Spleen (tissue), 11 donors: Measurements from ENCODE around the gene NOTCH1. TPM values are rescaled to one million over a fixed set of nuclear protein-coding genes. Genes with fewer than 3 reads are reported as not detected.
A peak's percentile ranks its signal among the peaks of the same experiment; 100 is the strongest.

ENCODE experiments used
- DNase-seq: peaks from one replicate; pipeline ENCODE4 v3.0.0-alpha.2; 2020
- H3K27ac ChIP-seq, 8 donors: fragments of 200-600 bp; sonication (generic) in 7 of 8; 1 replicate in 4 of 8; 2 replicates in 4 of 8; pipeline versions ENCODE4 v1.5.0 to v1.8.0; 2016 to 2021; ENCODE audit warnings: inconsistent platforms in 4 of 8, mild to moderate bottlenecking in 4 of 8, moderate library complexity in 1 of 8
- H3K27me3 ChIP-seq, 7 donors: fragments of 200-600 bp; sonication (generic) in 6 of 7; replicated peaks in 1 of 7; 1 replicate in 4 of 7; 2 replicates in 3 of 7; pipeline versions ENCODE4 v1.5.0 to v1.8.0; 2016 to 2021; ENCODE audit warnings: inconsistent platforms in 3 of 7, mild to moderate bottlenecking in 1 of 7
- H3K36me3 ChIP-seq, 6 donors: fragments of 200-600 bp; sonication (generic) in 5 of 6; 1 replicate in 4 of 6; 2 replicates in 2 of 6; pipeline versions ENCODE4 v1.5.0 to v1.8.0; 2016 to 2021; ENCODE audit warnings: inconsistent platforms in 2 of 6
- H3K4me1 ChIP-seq, 6 donors: fragments of 200-600 bp; sonication (generic) in 5 of 6; 1 replicate in 3 of 6; 2 replicates in 3 of 6; pipeline versions ENCODE4 v1.5.0 to v1.8.0; 2016 to 2021; ENCODE audit warnings: inconsistent platforms in 3 of 6
- H3K4me3 ChIP-seq, 8 donors: fragments of 200-600 bp; sonication (generic) in 7 of 8; 1 replicate in 4 of 8; 2 replicates in 4 of 8; pipeline versions ENCODE4 v1.5.0 to v1.8.0; 2016 to 2021; ENCODE audit warnings: inconsistent platforms in 4 of 8, mild to moderate bottlenecking in 4 of 8, moderate library complexity in 2 of 8
- H3K9me3 ChIP-seq, 8 donors: fragments of 200-600 bp; sonication (generic) in 7 of 8; 1 replicate in 4 of 8; 2 replicates in 4 of 8; pipeline versions ENCODE4 v1.5.0 to v1.8.0; 2016 to 2021; ENCODE audit warnings: inconsistent platforms in 4 of 8
- POLR2A ChIP-seq, 3 donors: fragments of 450-650 bp; IDR thresholded peaks; one replicate each; pipeline ENCODE4 v1.5.1; 2017; ENCODE audit warnings: antibody characterized with exemption in 3 of 3, mild to moderate bottlenecking in 1 of 3
- POLR2AphosphoS5 ChIP-seq, 3 donors: sonication (generic); formaldehyde crosslinking; IDR thresholded peaks; one replicate each; pipeline ENCODE4 v1.5.1; 2017; ENCODE audit warnings: antibody characterized with exemption in 3 of 3
- WGBS, 5 donors: extraction: QIAGEN DNeasy Blood & Tissue Kit in 3 of 5; methylation state at CpG; one replicate each; pipeline versions ENCODE4 v1.1.5 to v1.1.7; 2013 to 2018; 5-methylcytosine and 5-hydroxymethylcytosine counted together
- intact Hi-C: fragments of 100-400 bp; cut with DNase I; formaldehyde crosslinking; loops from one replicate; pipeline ENCODE4 v1.15.0; 2023; ENCODE audit warnings: low total_unique reads
- polyA plus RNA-seq, 3 donors: library from polyadenylated mRNA; stranded (reverse); fragments of 200-250 nt; gene quantifications; one replicate each; pipeline ENCODE4 v1.2.1, GENCODE V29; 2013
- total RNA-seq, 7 donors: library from RNA; depleted of rRNA in 3 of 7; stranded (reverse); fragments of >200 nt in 3 of 7; fragmentation: NEBNext Ultra II Directional in 4 of 7; extraction: Animal tissue kit (Norgen Biotek cat#: 25700) in 4 of 7; gene quantifications; one replicate each; pipeline versions ENCODE4 v1.1.0 to v1.2.1, GENCODE V29; 2016 to 2021
- TF ChIP-seq, protein P1 (sequence below), 11 experiments: fragments of 200-600 bp in 7 of 11; fragments of 450-650 bp in 4 of 11; sonication (generic) in 4 of 11; IDR thresholded peaks in 8 of 11; conservative IDR thresholded peaks in 3 of 11; 1 replicate in 7 of 11; 2 replicates in 4 of 11; pipeline versions ENCODE4 v1.4.0 to v1.8.0; 2016 to 2021; ENCODE audit warnings: antibody characterized with exemption in 11 of 11, inconsistent platforms in 4 of 11, mild to moderate bottlenecking in 1 of 11
- donor health status: healthy with polysubstance abuse.
- donor health status: DM: no; HTN: no; CAD: no; lungs with moderate emphysema.
- donor health status: DM: no; HTN: no; CAD: no.
- donor health status: Bipolar disorder and iron deficiency.
- donor health status: healthy.
- donor health status: DM: no; HTN: no; CAD: no.
- donor health status: DM: yes; HTN: yes; CAD: no.

Gene NOTCH1
- total and polyA plus RNA-seq, 10 donors: 4.9 to 140 (median 93.9) TPM

- Histone ChIP-seq H3K36me3 (no peaks in the 10 kb centered on the region), H3K9me3 (no peaks in the 10 kb centered on the region), H3K4me1 (peaks cover 22 to 68% (median 43%) of the 10 kb centered on the region in 6 donors), H3K4me3 (no peak overlapping the region), H3K27ac (no peak overlapping the region), H3K27me3 (no peaks in the 10 kb centered on the region)
- DNase-seq: no peak
- TF ChIP-seq POLR2A (IDR thresholded peaks at IDR 0.05) (no peak), POLR2AphosphoS5 (IDR thresholded peaks at IDR 0.05) (no peak)
- TF ChIP-seq, protein P1, sequence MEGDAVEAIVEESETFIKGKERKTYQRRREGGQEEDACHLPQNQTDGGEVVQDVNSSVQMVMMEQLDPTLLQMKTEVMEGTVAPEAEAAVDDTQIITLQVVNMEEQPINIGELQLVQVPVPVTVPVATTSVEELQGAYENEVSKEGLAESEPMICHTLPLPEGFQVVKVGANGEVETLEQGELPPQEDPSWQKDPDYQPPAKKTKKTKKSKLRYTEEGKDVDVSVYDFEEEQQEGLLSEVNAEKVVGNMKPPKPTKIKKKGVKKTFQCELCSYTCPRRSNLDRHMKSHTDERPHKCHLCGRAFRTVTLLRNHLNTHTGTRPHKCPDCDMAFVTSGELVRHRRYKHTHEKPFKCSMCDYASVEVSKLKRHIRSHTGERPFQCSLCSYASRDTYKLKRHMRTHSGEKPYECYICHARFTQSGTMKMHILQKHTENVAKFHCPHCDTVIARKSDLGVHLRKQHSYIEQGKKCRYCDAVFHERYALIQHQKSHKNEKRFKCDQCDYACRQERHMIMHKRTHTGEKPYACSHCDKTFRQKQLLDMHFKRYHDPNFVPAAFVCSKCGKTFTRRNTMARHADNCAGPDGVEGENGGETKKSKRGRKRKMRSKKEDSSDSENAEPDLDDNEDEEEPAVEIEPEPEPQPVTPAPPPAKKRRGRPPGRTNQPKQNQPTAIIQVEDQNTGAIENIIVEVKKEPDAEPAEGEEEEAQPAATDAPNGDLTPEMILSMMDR (IDR thresholded peaks at IDR 0.05 in 8 of 11, conservative IDR thresholded peaks at IDR 0.05 in 3 of 11): no peak
- intact Hi-C loops: no loop called here
- WGBS, 5 donors: 86 to 95% (median 92%) methylated on average over 9 to 14 of the region's 14 CpGs
Observed at GRCh38 chr9:136553581-136553980, 7.7 kb upstream of the NOTCH1 start.

DNA sequence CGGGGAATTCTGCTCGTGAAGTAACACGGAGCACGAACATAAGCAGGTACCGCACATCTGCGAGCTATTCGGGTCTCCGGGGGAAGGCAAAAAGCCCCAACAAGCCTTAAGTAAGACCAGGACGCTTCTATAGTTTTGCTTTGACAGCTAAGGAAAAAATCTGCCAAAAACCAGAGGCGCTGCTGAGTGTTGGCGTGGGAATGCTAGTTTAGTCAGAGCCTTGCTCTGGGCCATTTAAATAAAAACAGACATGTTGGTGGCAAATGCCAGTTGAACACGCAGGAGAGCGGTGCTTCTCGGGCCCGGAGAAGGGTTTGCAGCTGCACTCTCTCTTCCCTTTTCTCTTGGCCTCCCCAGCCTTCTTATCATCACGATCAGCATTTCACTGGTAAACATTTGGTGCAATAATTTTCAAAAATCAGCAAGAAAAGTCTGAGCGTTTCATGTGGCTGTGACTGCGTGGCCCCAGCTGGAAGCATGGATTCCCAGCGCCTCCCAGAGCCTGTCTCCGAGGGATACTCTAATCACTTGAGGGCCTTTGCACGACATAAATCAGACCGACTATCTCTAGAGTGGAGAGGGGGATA is 6.4 kb upstream of the NOTCH1 start:
- Histone ChIP-seq H3K36me3 (no peaks in the 10 kb centered on the region), H3K9me3 (no peaks in the 10 kb centered on the region), H3K4me3 (peak overlapping the region in 1 of 8 donors; percentile 35), H3K4me1 (peaks cover 23 to 68% (median 41%) of the 10 kb centered on the region in 6 donors), H3K27me3 (no peaks in the 10 kb centered on the region), H3K27ac (peak overlapping the region; percentile 15 to 81 (median 69))
- TF ChIP-seq, protein P1 (IDR thresholded peaks at IDR 0.05 in 8 of 11, conservative IDR thresholded peaks at IDR 0.05 in 3 of 11): no peak
- TF ChIP-seq POLR2A (IDR thresholded peaks at IDR 0.05) (no peak), POLR2AphosphoS5 (IDR thresholded peaks at IDR 0.05) (peak in 1 of 3 donors; percentile 21)
- 27 to 34% (median 29%) methylated on average over 22 of the region's 22 CpGs for WGBS, 5 donors
- intact Hi-C loops: no loop called here
- DNase-seq: no peak

DNA sequence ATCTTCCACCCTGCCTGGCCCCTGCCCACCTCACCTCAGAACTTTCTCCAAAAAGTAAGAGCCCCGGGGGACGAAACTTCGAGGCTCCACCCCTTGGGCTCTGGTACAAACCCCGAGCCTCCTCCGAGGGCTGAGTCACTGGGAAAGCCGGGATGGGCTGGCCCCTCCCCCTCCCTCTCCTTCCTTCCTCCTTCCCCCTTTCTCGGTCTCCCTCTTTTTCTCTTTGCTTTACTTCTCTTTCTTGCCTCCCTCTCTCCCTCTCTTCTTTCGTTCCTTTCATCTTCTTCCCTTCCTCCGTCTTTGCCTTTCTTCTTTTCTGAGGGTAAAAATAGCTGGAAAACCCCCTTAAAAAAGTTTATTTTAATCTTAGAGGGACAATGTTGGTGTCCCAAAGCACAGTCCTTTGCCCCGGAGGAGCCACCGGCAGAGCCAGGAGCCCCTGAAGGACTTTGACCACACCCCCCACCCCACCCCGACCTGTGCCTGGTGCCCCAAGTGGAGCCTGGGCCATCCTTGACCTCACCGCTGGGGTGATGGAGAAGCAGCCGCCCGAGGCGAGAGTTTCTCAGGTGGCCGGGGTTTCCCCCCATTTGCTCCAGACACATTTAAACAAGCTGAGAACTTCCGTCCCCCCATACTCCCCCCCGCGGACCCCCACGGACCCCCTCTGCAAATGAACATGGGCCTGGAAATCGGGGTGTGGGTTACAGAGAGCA is 5.7 kb upstream of the NOTCH1 start:
- peak overlapping the region in 1 of 8 donors; percentile 35 for H3K4me3 ChIP-seq
- TF ChIP-seq POLR2A (IDR thresholded peaks at IDR 0.05): no peak
- TF ChIP-seq, protein P1 (IDR thresholded peaks at IDR 0.05 in 8 of 11, conservative IDR thresholded peaks at IDR 0.05 in 3 of 11): no peak
- H3K4me1 ChIP-seq: peaks cover 29 to 69% (median 45%) of the 10 kb centered on the region in 6 donors
- no peaks in the 10 kb centered on the region for H3K27me3 ChIP-seq
- no peaks in the 10 kb centered on the region for H3K9me3 ChIP-seq
- intact Hi-C loops: no loop called here
- WGBS, 5 donors: 14 to 19% (median 16%) methylated on average over 22 of the region's 22 CpGs
- no peaks in the 10 kb centered on the region for H3K36me3 ChIP-seq
- DNase-seq: no peak
- peak overlapping the region; percentile 40 to 81 (median 69) for H3K27ac ChIP-seq
